ENCODE results near the gene LPAR3.

Gene LPAR3

GRCh38 chr1:84823991-84824390, 69.0 kb downstream of the LPAR3 start:
- DNase-seq (ENCODE audit: low spot score), result no peak

DNA sequence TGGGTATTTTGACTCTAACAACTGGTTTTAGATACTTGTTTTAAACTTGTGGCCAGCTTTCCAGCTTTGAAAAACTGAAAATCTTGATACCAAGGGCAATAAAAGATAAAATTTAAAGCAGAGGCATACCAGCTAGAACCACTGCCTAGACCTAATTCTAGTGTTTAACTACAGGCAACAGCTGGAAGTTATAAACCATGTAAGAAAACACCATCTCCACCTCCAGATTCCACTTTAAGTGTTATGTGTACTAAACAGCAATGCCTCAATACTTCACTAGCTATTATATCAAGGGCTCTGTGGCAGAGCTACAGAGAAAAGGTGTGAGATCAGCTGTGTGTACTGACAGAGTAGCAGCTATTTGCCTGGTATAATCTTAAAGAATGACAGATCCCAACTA, 69.5 kb downstream of the LPAR3 start:
- no peak for DNase-seq (ENCODE audit: low spot score)

GRCh38 chr1:84810343-84810742, 82.7 kb downstream of the LPAR3 start:
- no peak for DNase-seq (ENCODE audit: low spot score)

- no peak for DNase-seq (ENCODE audit: low spot score)
Measured at GRCh38 chr1:84809023-84809422, 84.0 kb downstream of the LPAR3 start.

DNA sequence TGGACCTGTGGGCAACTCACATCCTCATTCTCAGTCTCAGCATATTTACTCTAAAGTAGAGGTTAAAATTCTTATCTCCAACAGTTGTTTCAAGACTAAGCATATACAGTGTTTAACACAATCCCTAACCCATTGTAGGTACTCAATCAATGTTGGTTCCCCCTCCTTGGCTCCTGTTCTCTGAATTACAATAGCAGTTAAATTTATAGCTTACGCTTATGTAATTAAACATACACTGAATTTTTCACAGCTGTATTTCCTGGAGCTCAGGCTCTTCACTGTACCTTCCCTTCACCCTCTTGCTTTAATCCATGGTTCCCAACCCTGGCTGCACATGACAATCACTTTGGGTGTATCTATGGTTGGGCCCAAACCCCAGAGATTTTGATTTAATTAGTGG, 89.4 kb downstream of the LPAR3 start:
- no peak for DNase-seq (ENCODE audit: low spot score)

GRCh38 chr1:84802567-84803232, 90.3 kb downstream of the LPAR3 start:
- DNase-seq (ENCODE audit: low spot score), result no peak

GRCh38 chr1:84800090-84801073, 92.6 kb downstream of the LPAR3 start:
- no peak for DNase-seq (ENCODE audit: low spot score)

- no peak for DNase-seq (ENCODE audit: low spot score)
Measured at GRCh38 chr1:84797603-84798002, 95.4 kb downstream of the LPAR3 start.

DNA sequence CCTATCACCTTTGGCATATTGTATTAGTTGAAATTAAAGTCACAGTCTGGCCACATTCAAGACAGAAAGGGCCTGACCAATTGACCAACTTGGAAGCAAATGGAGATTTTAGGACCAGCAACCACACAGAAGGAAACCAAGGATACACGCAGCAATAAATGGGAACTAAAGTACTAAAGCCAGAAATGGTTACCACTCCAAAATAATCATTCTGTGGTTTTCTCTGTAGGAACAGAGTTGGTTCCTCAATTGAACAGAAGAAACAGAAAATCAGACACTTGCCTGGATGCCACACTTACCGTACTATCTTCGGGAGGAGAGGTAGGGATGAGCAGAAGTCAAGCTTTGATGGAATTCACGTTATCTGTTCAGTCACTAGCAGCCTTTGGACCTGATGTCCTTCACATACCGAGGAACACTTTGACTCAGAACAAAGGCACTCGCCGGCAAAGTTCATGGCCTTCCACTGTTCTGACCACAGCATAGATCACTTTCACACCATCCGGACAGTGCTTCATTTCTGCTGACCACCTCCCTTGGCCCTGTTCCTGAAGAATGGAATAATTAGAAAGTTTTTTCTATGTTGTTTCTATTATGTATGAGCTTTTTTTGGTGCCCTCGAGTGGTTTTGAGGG, 96.9 kb downstream of the LPAR3 start:
- no peak for DNase-seq (ENCODE audit: low spot score)

- no peak for DNase-seq (ENCODE audit: low spot score)
Measured at GRCh38 chr1:84795213-84795612, 97.8 kb downstream of the LPAR3 start.

GRCh38 chr1:84792421-84792820, 100.6 kb downstream of the LPAR3 start:
- no peak for DNase-seq (ENCODE audit: low spot score)

GRCh38 chr1:84789014-84789413, 104.0 kb downstream of the LPAR3 start:
- DNase-seq (ENCODE audit: low spot score), result no peak

- no peak for DNase-seq (ENCODE audit: low spot score)
Measured at GRCh38 chr1:84785271-84786036, 107.6 kb downstream of the LPAR3 start.

GRCh38 chr1:84782881-84783280, 110.1 kb downstream of the LPAR3 start:
- DNase-seq (ENCODE audit: low spot score), result no peak

DNA sequence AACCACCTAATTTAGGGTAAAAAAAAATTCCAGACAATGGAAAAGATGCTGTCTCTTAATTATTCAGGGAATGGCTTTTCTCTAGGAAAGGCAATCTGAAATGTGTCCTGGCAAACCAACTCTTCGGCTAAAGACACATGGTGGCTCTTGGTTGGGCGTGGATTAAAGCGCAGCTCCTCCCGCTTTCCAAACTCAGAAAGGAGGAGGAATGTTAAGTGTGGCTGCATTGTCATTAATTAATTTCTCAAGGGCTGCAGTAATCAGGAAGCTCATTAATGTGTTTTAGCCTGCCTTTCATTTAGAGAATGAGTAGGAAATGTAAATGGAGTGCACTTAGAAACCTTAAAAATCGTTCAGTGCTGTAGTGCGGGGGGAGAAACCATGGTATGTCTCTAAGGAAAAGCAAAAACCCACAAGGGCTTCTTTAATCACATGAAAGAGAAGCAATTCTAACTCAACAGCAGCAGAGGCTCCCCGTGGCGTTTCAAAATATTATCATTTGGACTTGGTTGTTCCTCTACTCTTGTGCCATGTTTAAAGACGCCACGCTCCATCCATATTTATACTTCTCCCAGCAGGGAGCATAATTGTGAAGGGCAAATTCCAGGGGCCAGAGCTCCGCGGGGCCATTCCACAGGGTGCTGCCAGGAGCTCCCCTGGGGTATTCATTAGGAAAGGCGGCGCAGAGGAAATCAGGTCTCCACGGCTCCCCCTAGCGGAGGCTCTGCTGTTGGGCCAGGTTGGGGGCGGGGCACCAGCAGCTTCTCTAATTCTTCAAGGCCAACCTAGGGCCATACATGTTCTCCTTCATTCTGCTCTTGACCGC, 110.8 kb downstream of the LPAR3 start:
- peak; percentile 14 for DNase-seq (ENCODE audit: low spot score)

- DNase-seq (ENCODE audit: low spot score), result no peak
Measured at GRCh38 chr1:84780000-84780716, 112.8 kb downstream of the LPAR3 start.

DNA sequence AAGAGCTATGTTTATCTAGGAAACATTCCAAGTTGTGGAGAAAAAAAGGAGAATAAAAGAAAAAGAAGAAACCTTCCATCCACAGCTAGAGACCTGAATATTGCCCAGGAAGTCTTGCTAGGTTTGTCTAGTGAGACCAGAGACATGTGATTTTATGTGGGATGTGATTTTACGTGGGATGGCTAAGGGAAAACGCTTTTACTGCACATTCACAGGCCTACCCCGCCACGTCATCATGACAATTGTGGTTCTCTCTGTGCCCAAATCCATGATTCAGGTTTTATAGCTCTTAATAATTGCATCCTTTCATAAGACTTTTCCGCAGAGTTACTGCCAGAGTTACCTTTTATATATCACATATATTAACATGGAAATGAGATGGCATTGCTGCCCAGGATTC, 116.4 kb downstream of the LPAR3 start:
- no peak for DNase-seq (ENCODE audit: low spot score)

GRCh38 chr1:84775535-84775920, 117.5 kb downstream of the LPAR3 start:
- DNase-seq (ENCODE audit: low spot score), result no peak

GRCh38 chr1:84774669-84775534, 118.1 kb downstream of the LPAR3 start:
- no peak for DNase-seq (ENCODE audit: low spot score)
